CD14-positive monocyte (primary cell): ENCODE data around the gene SLC37A1. TPM values are rescaled to one million over a fixed set of nuclear protein-coding genes. Genes with fewer than 3 reads are reported as not detected.

Experiments
- DNase-seq, 3 donors: peaks; one replicate each; pipeline ENCODE4 v3.0.0-alpha.2; 2011 to 2022
- H2AFZ ChIP-seq: 2 replicates; pipeline ENCODE4 v1.6.0; 2012; ENCODE audit warnings: mild to moderate bottlenecking, low read depth, low read length, inconsistent platforms; ENCODE audit not compliant: insufficient read depth, poor library complexity, severe bottlenecking
- H3K27ac ChIP-seq, 2 donors: 1 replicate in 1 of 2; 2 replicates in 1 of 2; pipeline ENCODE4 v1.5.1; 2012 to 2013; ENCODE audit warnings: low read length in 2 of 2, control low read depth in 1 of 2, inconsistent platforms in 1 of 2, low read depth in 1 of 2, mild to moderate bottlenecking in 1 of 2
- H3K27me3 ChIP-seq, 2 donors: one replicate each; pipeline versions ENCODE4 v1.6.0 to v1.6.1; 2011 to 2013; ENCODE audit warnings: low read length in 2 of 2; ENCODE audit not compliant: control insufficient read depth in 2 of 2, insufficient read depth in 2 of 2
- H3K36me3 ChIP-seq, 2 donors: replicated peaks in 1 of 2; 1 replicate in 1 of 2; 2 replicates in 1 of 2; pipeline versions ENCODE4 v1.5.1 to v1.6.1; 2012 to 2013; ENCODE audit warnings: low read length in 2 of 2, control low read depth in 1 of 2, inconsistent platforms in 1 of 2, mild to moderate bottlenecking in 1 of 2; ENCODE audit not compliant: insufficient read depth in 2 of 2, control insufficient read depth in 1 of 2
- H3K4me1 ChIP-seq, 2 donors: 1 replicate in 1 of 2; 2 replicates in 1 of 2; pipeline versions ENCODE4 v1.5.1 to v1.6.1; 2012 to 2013; ENCODE audit warnings: low read length in 2 of 2, control low read depth in 1 of 2, inconsistent platforms in 1 of 2, mild to moderate bottlenecking in 1 of 2, moderate library complexity in 1 of 2; ENCODE audit not compliant: insufficient read depth in 2 of 2, control insufficient read depth in 1 of 2
- H3K4me2 ChIP-seq: replicated peaks from 2 replicates; pipeline ENCODE3; 2012; ENCODE audit warnings: low read length, moderate library complexity, mild to moderate bottlenecking; ENCODE audit not compliant: poor library complexity, severe bottlenecking; ENCODE audit errors: extremely low read depth
- H3K4me3 ChIP-seq, 3 experiments: fragments of 200-600 bp in 1 of 3; sonication (generic) in 1 of 3; replicated peaks in 1 of 3; 1 replicate in 2 of 3; 2 replicates in 1 of 3; pipeline ENCODE4 v1.5.1; 2011 to 2013; ENCODE audit warnings: low read length in 3 of 3, mild to moderate bottlenecking in 3 of 3, control low read depth in 2 of 3, low read depth in 2 of 3, inconsistent platforms in 1 of 3, moderate library complexity in 1 of 3
- H3K79me2 ChIP-seq: 2 replicates; pipeline ENCODE4 v1.6.0; 2012; ENCODE audit warnings: mild to moderate bottlenecking, control low read depth, inconsistent platforms, low read length, moderate library complexity; ENCODE audit not compliant: insufficient read depth
- H3K9ac ChIP-seq: 2 replicates; pipeline ENCODE4 v1.6.0; 2017; ENCODE audit warnings: low read length, mild to moderate bottlenecking; ENCODE audit not compliant: insufficient read depth, poor library complexity, severe bottlenecking
- H3K9me3 ChIP-seq, 2 donors: replicated peaks in 1 of 2; 1 replicate in 1 of 2; 2 replicates in 1 of 2; pipeline versions ENCODE4 v1.5.1 to v1.6.1; 2012 to 2013; ENCODE audit warnings: low read length in 2 of 2, control low read depth in 1 of 2; ENCODE audit not compliant: control insufficient read depth in 1 of 2, insufficient read depth in 1 of 2
- H4K20me1 ChIP-seq: 2 replicates; pipeline ENCODE4 v1.6.0; 2012; ENCODE audit warnings: mild to moderate bottlenecking, low read length, control low read depth, moderate library complexity; ENCODE audit not compliant: insufficient read depth
- H3K27ac Mint-ChIP-seq, 7 donors: one replicate each; pipeline ENCODE4 v1.8.0; 2020; ENCODE audit warnings: mild to moderate bottlenecking in 7 of 7, mixed read lengths in 7 of 7, moderate library complexity in 6 of 7, inconsistent platforms in 2 of 7
- H3K27me3 Mint-ChIP-seq, 3 donors: one replicate each; pipeline ENCODE4 v1.8.0; 2021 to 2022; ENCODE audit warnings: low read depth in 3 of 3, mild to moderate bottlenecking in 3 of 3, mixed read lengths in 3 of 3, moderate library complexity in 3 of 3, inconsistent platforms in 1 of 3
- H3K36me3 Mint-ChIP-seq, 2 donors: one replicate each; pipeline ENCODE4 v1.8.0; 2020; ENCODE audit warnings: mixed read lengths in 2 of 2, inconsistent platforms in 1 of 2, mild to moderate bottlenecking in 1 of 2
- H3K4me1 Mint-ChIP-seq: one replicate; pipeline ENCODE4 v1.8.0; 2020; ENCODE audit warnings: mild to moderate bottlenecking, mixed read lengths
- H3K4me3 Mint-ChIP-seq, 2 donors: one replicate each; pipeline ENCODE4 v1.8.0; 2020; ENCODE audit warnings: mild to moderate bottlenecking in 2 of 2, mixed read lengths in 2 of 2, moderate library complexity in 1 of 2
- H3K9me3 Mint-ChIP-seq, 7 donors: one replicate each; pipeline ENCODE4 v1.8.0; 2020 to 2022; ENCODE audit warnings: mixed read lengths in 7 of 7, mild to moderate bottlenecking in 6 of 7, moderate library complexity in 6 of 7, inconsistent platforms in 2 of 7
- CTCF ChIP-seq: fragments of 200-600 bp; IDR thresholded peaks from one replicate; pipeline ENCODE4 v1.8.0; 2022; ENCODE audit warnings: antibody characterized with exemption, mild to moderate bottlenecking
- WGBS: methylation state at CpG from one replicate; pipeline ENCODE4 v1.1.5; 2013; ENCODE audit warnings: missing lambda C conversion rate; ENCODE audit not compliant: insufficient coverage; 5-methylcytosine and 5-hydroxymethylcytosine counted together
- intact Hi-C, 2 donors: fragments of 100-400 bp; cut with micrococcal nuclease; formaldehyde crosslinking; loops; one replicate each; pipeline versions ENCODE4 v1.15.0 to v1.15.1; 2023
- polyA plus RNA-seq, 3 donors: library from polyadenylated mRNA; depleted of rRNA in 1 of 3; unstranded in 2 of 3; stranded (reverse) in 1 of 3; fragments of 300-500 nt in 2 of 3; fragments of >200 nt in 1 of 3; fragmentation: Illumina TruSeq in 2 of 3; gene quantifications; 1 replicate in 2 of 3; 2 replicates in 1 of 3; pipeline ENCODE4 v1.2.3, GENCODE V29; 2012 to 2021

Gene SLC37A1
- polyA plus RNA-seq, 3 donors: 2.7 to 12.4 (median 4.3) TPM

DNA sequence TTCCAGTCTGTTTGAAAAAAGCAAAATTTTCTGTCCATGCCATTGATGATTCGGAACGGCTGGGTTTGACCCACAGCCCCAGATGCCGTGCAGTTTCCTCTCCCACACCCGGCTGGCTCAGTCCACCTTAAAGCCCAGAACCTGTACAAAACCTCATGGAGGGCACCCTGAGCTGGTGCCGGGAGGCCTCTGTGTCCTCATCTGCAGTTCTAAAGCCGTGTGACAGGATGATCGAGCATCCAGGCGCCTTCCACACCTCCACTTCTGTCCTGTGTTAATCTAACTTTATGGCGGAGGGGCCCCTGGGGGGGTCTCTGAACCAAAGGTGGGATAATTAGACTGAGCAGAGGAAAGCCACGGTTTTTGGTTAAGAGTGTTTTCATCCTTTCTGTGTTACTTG lies 49.6 kb downstream of the SLC37A1 start:
- H3K4me3 Mint-ChIP-seq: no peak overlapping the region
- H3K27ac Mint-ChIP-seq: peak overlapping the region in 1 of 7 donors; percentile 15
- TF ChIP-seq CTCF: no peak
- H4K20me1 ChIP-seq: no peaks in the 10 kb centered on the region
- intact Hi-C loops: no loop called here
- H3K27ac ChIP-seq: no peak overlapping the region
- no peaks in the 10 kb centered on the region for H3K9me3 Mint-ChIP-seq
- no peak overlapping the region for H3K9ac ChIP-seq
- WGBS: 98% methylated on average over 7 of the region's 10 CpGs
- H3K9me3 ChIP-seq: no peaks in the 10 kb centered on the region
- no peaks in the 10 kb centered on the region for H3K79me2 ChIP-seq
- H3K36me3 Mint-ChIP-seq: peaks cover 72 to 92% of the 10 kb centered on the region in 2 donors
- no peaks in the 10 kb centered on the region for H3K27me3 Mint-ChIP-seq
- H3K36me3 ChIP-seq: peaks cover 39 to 99% of the 10 kb centered on the region in 2 donors
- H3K27me3 ChIP-seq: no peaks in the 10 kb centered on the region
- no peak for DNase-seq
- no peaks in the 10 kb centered on the region for H3K4me1 Mint-ChIP-seq
- no peaks in the 10 kb centered on the region for H3K4me1 ChIP-seq
- H2AFZ ChIP-seq: no peak overlapping the region
- no peak overlapping the region for H3K4me3 ChIP-seq
- no peak overlapping the region for H3K4me2 ChIP-seq

DNA sequence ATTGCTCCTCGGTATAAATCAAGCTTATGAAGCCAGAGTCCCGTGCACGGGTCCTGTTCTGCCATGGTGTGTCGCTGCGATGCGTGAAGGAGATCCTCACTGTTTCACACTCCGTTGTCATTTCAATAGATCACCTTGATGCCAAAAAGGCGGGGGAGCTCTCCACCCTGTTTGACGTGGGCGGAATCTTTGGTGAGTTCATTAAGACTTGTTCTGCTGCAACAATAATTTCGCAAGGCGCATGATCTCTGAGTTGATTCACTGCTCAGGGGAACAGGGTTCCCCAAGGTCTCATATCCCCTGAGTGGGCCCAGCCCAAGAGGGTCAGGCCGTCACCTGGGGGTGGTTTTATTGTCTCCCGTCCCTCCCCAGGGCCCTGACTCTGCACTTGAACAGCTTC lies 50.0 kb downstream of the SLC37A1 start:
- Mint-ChIP-seq H3K36me3 (peaks cover 72 to 92% of the 10 kb centered on the region in 2 donors), H3K9me3 (no peaks in the 10 kb centered on the region), H3K4me3 (no peak overlapping the region), H3K27me3 (no peaks in the 10 kb centered on the region), H3K27ac (peak overlapping the region in 1 of 7 donors; percentile 21), H3K4me1 (no peaks in the 10 kb centered on the region)
- DNase-seq: no peak
- 82% methylated on average over 9 of the region's 14 CpGs for WGBS
- Histone ChIP-seq H3K27ac (no peak overlapping the region), H3K4me2 (no peak overlapping the region), H3K79me2 (no peaks in the 10 kb centered on the region), H3K9ac (no peak overlapping the region), H2AFZ (no peak overlapping the region), H3K9me3 (no peaks in the 10 kb centered on the region), H3K36me3 (peaks cover 41 to 99% of the 10 kb centered on the region in 2 donors), H3K27me3 (no peaks in the 10 kb centered on the region), H3K4me1 (no peaks in the 10 kb centered on the region), H4K20me1 (no peaks in the 10 kb centered on the region), H3K4me3 (no peak overlapping the region)
- intact Hi-C loops: no loop called here
- TF ChIP-seq CTCF: no peak
